Endothelial cell of hepatic sinusoid (primary cell): ENCODE measurements around the gene UBA3.

ENCODE experiments used
- in situ Hi-C: cut with HindIII; loops from 2 replicates; pipeline ENCODE4 v1.10.0; 2017; ENCODE audit warnings: low sequenced_read_pairs

The UBA3 gene

GRCh38 chr3:69080233-69080920, at the start of gene UBA3:
UBA3 (minus strand) TSS chr3:69080365; CDS start chr3:69080353, 12 bp downstream.
- in situ Hi-C loops: loop anchor here (5.0 kb wide), 1 partner anchor 63 kb away; no protein-coding TSS in a partner anchor

DNA sequence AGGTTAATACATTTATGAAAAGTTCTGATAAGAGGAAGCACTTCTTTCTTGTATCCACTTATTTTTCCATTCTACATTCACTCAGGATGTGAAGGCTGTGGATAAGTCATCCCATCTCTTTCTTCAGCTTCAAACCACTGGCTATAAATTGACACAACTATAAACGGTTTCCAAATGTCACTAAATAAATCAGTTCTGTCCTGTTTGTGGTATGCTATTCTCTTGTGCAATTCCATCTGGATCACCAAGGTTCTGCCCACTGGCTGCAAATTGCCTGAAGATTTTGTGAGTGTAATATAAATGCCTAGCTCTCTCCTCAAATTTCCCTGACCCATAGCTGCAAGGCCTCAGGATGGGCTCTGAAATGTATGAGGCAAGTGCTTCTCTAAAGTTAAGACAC, 49.4 kb upstream of the UBA3 start:
- in situ Hi-C loops: no loop called here

DNA sequence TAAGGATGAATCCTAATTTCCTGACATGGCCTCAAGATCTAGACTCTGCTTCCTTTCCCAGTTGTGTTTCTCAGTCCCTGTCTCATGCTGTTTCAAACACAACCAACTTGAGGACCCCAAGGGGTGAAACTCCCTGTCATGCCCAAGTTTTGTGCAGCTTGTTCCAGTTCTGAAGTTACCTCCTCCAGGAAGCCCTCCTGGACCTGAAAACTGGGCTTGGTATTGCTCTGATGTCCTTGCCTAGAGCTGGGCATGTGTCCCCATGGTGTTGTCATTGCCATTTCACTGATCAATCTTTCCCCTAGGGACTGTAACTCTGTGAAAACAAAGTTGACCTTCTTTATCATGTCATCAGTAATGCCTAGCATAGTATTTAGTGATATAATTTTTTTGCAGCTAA, 48.3 kb upstream of the UBA3 start:
- in situ Hi-C loops: no loop called here

DNA sequence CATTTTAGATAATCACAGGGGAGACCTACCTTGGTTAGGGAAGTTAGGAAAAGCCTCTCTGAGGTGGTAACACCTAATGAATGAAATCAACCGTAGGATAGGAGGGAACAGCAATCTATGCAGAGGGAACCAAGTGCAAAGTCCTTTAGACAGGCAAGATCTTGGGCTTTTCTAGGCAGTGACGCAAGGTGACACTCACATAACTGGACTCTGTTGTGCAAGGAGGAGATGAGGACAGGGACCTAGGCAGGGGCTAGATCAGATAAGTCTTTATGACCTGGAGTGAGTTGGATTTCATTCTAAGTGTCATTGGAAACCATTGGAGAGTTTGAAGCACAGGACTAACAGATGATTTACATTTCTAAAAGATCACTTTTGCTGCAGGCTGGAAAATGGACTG, 46.8 kb upstream of the UBA3 start:
- in situ Hi-C loops: no loop called here

DNA sequence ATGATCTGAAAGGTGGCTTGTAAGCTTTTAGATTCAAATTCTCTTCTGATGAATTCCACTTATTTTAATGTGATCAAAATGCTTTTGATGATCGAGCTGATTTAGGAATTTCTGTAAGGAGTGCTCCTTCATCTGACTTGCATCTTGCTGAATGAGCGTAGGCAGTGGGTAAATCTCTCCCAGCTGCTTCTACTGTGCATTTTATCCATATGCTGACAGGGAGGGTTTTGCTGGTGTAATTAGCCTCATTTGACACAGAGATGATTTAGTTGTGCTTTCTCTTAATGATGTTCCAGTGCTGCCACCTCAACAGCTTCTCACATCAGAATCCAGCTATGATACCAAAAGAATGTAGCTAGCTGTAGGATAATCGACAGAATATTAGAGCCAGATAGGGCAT, 46.1 kb upstream of the UBA3 start:
- in situ Hi-C loops: no loop called here

DNA sequence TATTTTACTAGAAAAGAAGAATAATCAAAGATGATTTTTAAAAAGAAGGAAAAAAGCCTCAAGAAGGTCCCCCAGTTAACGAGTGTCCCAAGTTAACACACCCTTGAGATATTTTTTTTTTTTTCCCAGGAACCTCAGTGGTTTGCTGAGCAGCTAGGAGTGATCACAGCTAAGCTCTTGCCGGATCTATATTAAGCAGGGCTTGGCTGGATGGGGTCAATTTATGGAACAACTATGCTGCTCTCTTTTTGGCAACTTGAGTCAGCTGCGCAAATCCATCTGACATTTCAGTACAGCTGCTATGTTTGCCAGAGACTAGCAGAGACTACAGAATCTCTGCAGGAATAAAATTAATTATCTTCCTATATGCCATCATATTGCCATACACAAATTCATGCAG, 42.2 kb upstream of the UBA3 start, which contains the start of gene LMOD3:
Gene LMOD3 (minus strand): TSS at position 193 of the 400 bp plus-strand sequence. CDS start 209 bp downstream, outside the sequence.
- in situ Hi-C loops: loop anchor here (25.0 kb wide), 1 partner anchor 540 kb away; no protein-coding TSS in a partner anchor

GRCh38 chr3:69121950-69122349, 41.8 kb upstream of the UBA3 start:
- in situ Hi-C loops: loop anchor here (25.0 kb wide), 1 partner anchor 540 kb away; no protein-coding TSS in a partner anchor

DNA sequence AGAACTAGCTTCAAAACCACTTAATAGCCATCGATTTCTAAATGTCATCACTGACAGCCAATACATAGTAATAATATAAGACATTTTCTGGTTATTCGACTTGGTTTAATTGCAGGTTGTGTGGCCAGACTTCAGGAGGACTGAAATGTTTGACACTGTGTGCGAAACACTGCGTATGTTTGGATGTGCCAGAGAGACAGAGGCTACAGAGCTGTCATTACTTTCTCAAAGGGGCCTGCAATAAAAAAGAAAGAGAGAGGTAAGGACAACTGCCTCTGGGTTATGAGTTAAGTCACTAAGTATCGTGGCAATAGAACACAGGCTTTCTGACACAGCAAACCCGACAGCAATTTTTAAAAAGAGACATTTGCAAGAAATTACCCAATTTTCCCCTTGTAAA, 41.3 kb upstream of the UBA3 start:
- in situ Hi-C loops: loop anchor here (25.0 kb wide), 1 partner anchor 541 kb away; no protein-coding TSS in a partner anchor

DNA sequence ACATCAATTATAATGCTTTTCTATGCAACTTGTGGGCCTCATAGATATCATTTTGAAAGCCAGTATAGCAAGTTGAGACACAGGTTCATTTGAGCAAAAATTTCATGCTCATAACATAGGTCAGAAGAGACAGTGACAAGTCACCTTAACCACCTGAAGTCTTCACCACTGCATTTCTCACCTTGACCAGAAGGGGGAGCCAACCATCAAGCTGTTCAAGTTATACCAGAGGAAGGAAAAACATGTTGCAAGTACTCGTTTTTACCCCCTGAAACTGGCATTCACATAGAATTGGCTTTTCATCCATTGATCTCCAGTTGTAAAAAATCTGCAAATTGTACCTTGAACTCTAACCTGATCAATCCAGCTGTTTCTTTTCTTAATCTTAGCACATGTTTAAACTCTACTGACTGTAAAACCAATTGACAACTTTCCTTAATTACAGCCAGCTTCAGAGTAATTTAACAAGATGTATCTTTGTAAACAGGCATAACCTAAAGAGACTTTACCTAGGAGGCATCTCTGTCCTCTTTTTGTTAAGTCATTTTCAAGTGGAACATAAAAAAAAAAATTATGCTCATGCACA, 40.8 kb upstream of the UBA3 start:
- in situ Hi-C loops: loop anchor here (25.0 kb wide), 1 partner anchor 541 kb away; no protein-coding TSS in a partner anchor

- in situ Hi-C loops: loop anchor here (25.0 kb wide), 1 partner anchor 543 kb away; no protein-coding TSS in a partner anchor
These were observed 39.5 kb upstream of the UBA3 start for GRCh38 chr3:69119681-69120080.

DNA sequence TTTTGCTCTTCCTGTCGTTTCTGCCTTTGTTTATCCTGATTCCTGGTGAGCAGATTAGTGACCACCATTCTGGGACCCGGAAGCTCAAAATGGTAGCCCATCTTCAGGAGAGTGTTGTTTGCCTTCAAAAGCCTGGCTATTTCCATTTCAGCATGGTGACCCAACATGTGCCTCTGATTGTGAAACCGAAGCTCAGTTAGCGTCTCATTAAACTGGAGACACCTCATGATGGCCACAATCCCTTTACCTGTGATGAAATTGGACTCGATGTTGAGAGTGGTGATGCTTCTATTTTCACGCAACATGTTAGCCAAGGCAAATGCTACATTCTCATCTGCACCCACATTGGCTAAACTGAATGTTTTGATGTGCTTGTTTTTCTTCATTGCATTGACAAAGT, 39.0 kb upstream of the UBA3 start:
- in situ Hi-C loops: loop anchor here (25.0 kb wide), 1 partner anchor 543 kb away; no protein-coding TSS in a partner anchor

DNA sequence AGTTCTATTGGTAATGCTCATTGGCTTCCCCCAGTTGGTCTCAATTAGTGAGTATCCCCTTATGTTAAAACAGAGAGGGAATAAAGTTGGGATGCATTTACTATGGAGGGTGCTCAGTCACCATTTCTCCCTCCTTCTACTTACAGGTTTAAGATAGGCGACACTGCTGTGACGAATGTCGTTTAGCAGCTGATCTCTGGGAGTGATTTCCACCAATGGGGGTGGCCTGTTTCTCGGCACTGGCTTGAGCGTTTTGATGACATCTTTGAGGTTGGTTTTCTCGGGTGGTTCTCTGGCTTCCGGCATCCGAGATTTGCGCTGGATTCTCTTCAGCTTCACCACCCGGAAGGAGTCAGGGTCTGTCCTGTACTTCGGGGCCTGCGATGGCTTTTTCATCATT, 38.4 kb upstream of the UBA3 start:
- in situ Hi-C loops: loop anchor here (25.0 kb wide), 1 partner anchor 544 kb away; no protein-coding TSS in a partner anchor

DNA sequence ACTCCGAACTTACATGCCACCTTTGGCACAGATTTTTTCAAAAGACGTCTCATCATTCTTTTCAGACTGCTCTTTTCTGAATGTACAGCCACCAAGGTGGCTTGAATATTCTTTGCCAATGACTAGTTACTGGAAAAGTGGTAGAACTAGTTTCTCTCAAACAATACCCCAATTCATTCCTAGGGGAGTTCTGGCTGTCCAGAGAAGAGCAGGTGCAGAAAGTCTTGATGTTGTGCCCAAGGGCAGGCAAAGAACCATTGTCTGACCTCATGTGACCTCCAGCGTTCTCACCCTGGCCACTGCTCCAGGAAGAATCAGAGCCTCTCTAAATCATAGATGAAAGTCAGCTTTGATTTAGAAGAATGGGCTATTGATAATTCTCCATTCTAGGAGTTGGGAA, 36.7 kb upstream of the UBA3 start:
- in situ Hi-C loops: loop anchor here (25.0 kb wide), 1 partner anchor 545 kb away; no protein-coding TSS in a partner anchor

- in situ Hi-C loops: loop anchor here (25.0 kb wide), 1 partner anchor 546 kb away; no protein-coding TSS in a partner anchor
These were observed 36.0 kb upstream of the UBA3 start for GRCh38 chr3:69116162-69116561.

DNA sequence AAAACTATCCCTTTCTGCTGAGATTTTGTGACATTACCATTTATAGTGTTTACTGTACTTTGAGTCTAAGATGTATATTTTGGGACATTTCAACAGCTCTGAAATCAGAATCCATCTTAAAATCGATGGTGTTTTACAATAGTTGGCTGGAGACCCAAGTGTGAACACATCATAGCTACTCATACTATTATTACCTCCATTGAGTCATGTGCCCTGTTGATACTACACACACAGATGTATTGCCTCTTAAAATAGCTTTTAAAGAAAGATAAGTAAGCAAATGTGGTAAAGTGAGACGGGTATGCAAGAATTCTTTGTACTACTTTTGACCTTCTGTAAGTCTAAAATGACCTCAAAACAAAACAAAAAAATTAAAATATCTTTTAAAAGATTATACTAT, 35.6 kb upstream of the UBA3 start:
- in situ Hi-C loops: loop anchor here (25.0 kb wide), 1 partner anchor 547 kb away; no protein-coding TSS in a partner anchor

- in situ Hi-C loops: loop anchor here (25.0 kb wide), 1 partner anchor 549 kb away; no protein-coding TSS in a partner anchor
These were observed 33.4 kb upstream of the UBA3 start for GRCh38 chr3:69113536-69113935.

GRCh38 chr3:69110941-69111546, 30.9 kb upstream of the UBA3 start:
- in situ Hi-C loops: loop anchor here (25.0 kb wide), 1 partner anchor 551 kb away; no protein-coding TSS in a partner anchor

GRCh38 chr3:69108811-69109210, 28.6 kb upstream of the UBA3 start:
- in situ Hi-C loops: loop anchor here (25.0 kb wide), 1 partner anchor 553 kb away; no protein-coding TSS in a partner anchor

DNA sequence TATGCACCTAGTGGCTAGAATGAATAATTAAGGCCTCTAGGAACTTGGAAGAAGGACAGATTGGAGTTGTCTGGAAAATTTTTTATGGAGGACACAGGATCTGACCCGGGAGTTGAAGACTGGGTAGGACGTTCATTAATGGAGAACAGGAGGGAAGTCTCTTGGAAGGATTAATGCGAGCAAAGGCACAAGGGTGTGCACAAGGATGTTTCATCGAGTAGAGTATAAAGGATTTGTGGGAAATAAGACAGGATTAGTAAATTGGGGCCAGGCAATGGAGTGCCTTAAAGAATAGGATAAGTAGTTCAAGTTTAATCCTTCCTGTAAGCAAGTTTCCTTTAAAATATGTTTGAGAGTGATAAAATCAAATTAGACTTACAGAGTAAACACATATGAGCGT, 27.7 kb upstream of the UBA3 start:
- in situ Hi-C loops: loop anchor here (25.0 kb wide), 1 partner anchor 554 kb away; no protein-coding TSS in a partner anchor

GRCh38 chr3:69105320-69105719, 25.2 kb upstream of the UBA3 start:
- in situ Hi-C loops: loop anchor here (25.0 kb wide), 1 partner anchor 557 kb away; no protein-coding TSS in a partner anchor

DNA sequence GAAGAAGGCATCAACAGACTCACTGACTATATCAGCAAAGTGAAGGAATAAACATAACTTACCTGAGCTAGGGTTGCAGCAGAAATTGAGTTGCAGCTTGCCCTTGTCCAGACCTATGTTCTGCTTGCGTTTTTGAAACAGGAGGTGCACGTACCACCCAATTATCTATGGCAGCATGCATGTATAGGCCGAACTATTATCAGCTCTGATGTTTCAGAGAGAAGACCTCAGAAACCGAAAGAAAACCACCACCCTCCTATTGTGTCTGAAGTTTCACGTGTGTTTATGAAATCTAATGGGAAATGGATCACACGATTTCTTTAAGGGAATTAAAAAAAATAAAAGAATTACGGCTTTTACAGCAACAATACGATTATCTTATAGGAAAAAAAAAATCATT, 24.4 kb upstream of the UBA3 start:
- in situ Hi-C loops: loop anchor here (25.0 kb wide), 1 partner anchor 558 kb away; no protein-coding TSS in a partner anchor
